SKM-1 treated with dmso at 0.1 percent for 144 hours (cell line): Measurements from ENCODE around the gene SNRPD3.
"Not testable (repeated sequence)": the region's sequence is repeated elsewhere in the genome, so short reads cannot be mapped to it uniquely, and the experiment has no call there.

Experiments
- DNase-seq: peaks from one replicate; lab custom pipeline; 2025; ENCODE audit not compliant: unreplicated experiment; lab: John Stamatoyannopoulos, UW

SNRPD3 gene

DNA sequence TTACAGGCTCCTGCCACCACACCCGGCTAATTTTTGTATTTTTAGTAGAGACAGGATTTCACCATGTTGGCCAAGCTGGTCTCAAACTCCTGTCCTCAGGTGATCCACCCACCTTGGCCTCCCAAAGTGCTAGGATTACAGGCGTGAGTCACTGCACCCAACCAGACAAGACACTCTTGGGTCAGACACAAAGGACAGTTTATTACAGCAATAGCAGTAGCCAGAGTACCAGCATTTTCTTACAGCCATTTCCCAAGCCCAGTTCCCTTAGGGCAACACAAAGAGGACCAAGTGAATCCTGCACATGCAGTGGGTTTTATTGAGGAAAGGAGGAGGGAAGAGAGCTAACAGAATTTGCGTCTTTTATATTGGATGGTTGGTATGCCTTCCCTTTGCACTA lies 24.8 kb upstream of the SNRPD3 start:
- DNase-seq, result not testable (repeated sequence)

DNA sequence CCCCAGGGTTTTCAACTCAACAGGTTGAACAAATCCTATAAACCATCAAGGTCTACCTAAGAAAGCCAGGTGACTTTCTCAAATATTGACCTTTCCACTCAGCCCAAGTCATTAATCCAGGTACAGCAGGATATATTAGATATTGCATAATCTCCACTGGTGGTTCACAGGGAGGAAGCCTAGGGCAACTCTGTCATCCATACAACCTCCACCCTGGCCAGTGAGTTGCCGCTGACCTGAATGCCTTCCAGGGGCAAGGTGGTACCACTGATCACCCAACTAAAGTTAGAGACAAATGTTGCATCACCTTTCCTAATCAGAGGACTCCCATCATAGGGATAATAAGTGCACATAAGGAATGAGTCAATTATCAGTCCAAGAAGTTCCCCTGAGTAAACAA lies 23.7 kb upstream of the SNRPD3 start:
- DNase-seq, result no peak

GRCh38 chr22:24535348-24535747 lies 20.5 kb upstream of the SNRPD3 start:
- no peak for DNase-seq

DNA sequence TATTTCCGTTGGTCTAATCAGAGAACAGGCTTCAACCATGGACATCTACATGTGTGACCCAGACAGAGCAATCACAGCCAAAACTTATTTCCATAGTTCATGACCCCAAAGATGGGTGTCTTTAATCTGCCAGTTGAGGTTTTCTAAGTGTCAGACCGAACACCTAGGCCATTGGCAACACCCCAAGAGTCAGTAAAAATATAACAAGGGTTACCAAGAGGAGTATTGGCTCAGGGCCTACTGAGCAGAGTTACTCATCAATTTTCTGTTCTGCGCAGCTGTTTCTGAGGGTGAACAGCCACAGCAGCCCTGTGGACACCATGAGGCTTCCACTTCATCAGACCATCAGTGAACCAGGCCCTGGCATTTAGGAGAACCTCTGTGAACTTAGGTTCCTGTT lies 19.7 kb upstream of the SNRPD3 start:
- no peak for DNase-seq

GRCh38 chr22:24540470-24540869 lies 15.3 kb upstream of the SNRPD3 start:
- DNase-seq, result no peak

- peak; percentile 43 for DNase-seq
Observed at GRCh38 chr22:24541681-24542515, 13.9 kb upstream of the SNRPD3 start.

GRCh38 chr22:24542641-24543040 lies 13.2 kb upstream of the SNRPD3 start:
- no peak for DNase-seq

DNA sequence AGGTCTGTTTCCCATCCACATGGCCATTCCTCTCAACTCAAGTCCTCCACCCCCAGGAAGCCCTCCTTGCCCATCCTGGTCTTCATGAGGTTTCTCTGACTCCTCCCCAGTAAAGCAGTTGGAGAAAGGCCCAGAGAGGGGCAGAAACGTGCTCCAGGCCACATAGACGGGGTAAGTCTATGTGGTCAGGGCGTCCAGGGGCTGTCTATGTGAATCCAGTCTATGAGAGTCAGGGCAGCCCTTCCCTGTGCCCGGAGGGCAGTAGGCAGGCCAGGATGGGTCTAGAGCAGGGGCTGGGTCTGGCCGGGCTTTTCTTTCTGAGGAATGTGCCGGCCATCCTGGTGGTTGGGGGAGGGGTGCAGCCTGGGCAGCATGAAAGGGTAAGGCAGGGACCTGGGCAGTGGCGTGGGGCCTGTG lies 12.6 kb upstream of the SNRPD3 start:
- no peak for DNase-seq

- DNase-seq, result no peak
Observed at GRCh38 chr22:24543679-24544243, 12.0 kb upstream of the SNRPD3 start.

- DNase-seq, result no peak
Observed at GRCh38 chr22:24548812-24549211, 7.0 kb upstream of the SNRPD3 start.

- DNase-seq, result peak; percentile 50
Observed at GRCh38 chr22:24550028-24550901, 5.5 kb upstream of the SNRPD3 start.

- no peak for DNase-seq
Observed at GRCh38 chr22:24550902-24551435, 4.8 kb upstream of the SNRPD3 start.

DNA sequence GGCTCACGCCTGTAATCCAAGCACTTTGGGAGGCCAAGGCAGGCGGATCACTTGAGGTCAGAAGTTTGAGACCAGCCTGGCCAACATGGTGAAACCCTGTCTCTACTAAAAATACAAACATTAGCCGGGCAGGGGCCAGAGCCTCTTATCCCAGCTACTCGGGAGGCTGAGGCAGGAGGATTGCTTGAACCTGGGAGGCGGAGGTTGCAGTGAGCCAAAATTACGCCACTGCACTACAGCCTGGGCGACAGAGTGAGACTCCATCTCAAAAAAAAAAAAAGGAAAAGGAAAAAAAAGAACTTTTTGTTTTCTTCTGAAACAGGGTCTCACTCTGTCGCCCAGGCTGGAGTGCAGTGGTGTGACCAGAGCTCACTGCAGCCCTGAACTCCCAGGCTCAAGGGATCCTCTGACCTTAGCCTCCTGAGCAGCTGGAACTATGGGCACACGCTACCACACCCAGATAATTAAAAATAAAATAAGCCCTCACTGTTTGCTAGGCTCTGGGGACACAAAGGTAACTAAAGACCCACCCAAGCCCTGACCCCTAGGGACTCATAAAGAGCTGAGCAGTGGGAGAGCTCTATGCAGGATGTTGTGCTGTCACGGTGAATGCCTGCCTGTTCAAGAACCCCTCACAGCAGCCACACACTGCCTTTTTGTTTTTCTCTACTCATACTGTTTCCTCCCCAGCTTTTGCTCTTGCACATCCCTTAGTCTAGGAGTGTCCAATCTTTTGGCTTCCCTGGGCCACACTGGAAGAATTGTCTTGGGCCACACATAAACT lies 3.1 kb upstream of the SNRPD3 start:
- not testable (repeated sequence) for DNase-seq

GRCh38 chr22:24553597-24554312 lies 2.0 kb upstream of the SNRPD3 start:
- DNase-seq, result no peak

- DNase-seq, result no peak
Observed at GRCh38 chr22:24554313-24555164, 1.3 kb upstream of the SNRPD3 start, which contains the start of gene GUCD1. GUCD1 (minus strand) TSS chr22:24555138; CDS start chr22:24554991, 147 bp downstream.

- no peak for DNase-seq
Observed at GRCh38 chr22:24559471-24559870, 3.7 kb downstream of the SNRPD3 start.

- DNase-seq, result no peak
Observed at GRCh38 chr22:24563246-24563645, 7.4 kb downstream of the SNRPD3 start.

DNA sequence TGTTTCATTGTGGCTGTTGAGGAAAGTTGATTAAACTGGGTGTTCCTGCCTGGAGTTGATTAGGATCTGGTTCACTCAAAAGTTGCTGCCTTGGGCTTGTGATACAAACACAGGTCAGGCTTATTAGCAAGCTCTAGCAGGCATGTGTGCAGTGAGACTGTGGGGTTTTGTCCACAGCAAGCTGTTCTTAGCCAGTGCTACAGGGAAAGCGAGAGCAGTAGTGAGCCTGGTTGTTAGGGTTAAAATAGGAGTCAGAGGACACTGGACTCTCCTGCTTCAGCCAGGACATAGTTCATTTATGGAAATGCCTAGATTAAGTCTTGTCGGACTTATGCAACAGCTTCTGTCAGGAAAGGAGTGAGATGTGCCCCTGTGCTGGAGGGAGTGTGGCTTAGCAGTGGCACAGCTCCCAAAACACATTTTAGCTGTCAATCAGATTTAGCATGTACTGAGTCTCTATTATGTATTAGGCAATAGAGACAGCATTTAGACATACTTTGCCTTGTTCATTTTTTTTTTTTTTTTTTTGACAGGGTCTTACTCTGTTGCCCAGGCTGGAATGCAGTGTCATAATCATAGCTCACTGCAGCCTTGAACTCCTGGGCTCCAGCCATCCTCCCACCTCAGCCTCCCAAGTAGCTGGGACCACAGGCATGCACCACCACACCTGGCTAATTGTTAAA lies 8.7 kb downstream of the SNRPD3 start:
- no peak for DNase-seq
